Endothelial cell of umbilical vein (primary cell): ENCODE results near the gene TIMM17B. TPM values are rescaled to one million over a fixed set of nuclear protein-coding genes. Genes with fewer than 3 reads are reported as not detected.

Experiments
- BruUV-seq: library from RNA; stranded (reverse); fragments of 400-500 nt; replicated peaks from 2 replicates; lab custom pipeline; 2021; lab: Mats Ljungman, UMichigan
- CTCF ChIA-PET: fragments of 300-600, 350-600 bp; sonication (Branson Sonifier 250); formaldehyde crosslinking; loops from one replicate; lab custom pipeline; 2021; ENCODE audit warnings: antibody characterized with exemption, inconsistent platforms; lab: Charles Lee
- POLR2A ChIA-PET: fragments of 300-600, 350-600 bp; sonication (Branson Sonifier 250); formaldehyde crosslinking; loops from one replicate; lab custom pipeline; 2021; ENCODE audit warnings: antibody characterized with exemption, inconsistent platforms; lab: Charles Lee
- DNase-seq: peaks from one replicate; pipeline ENCODE4 v3.0.0-alpha.2; 2011; ENCODE audit warnings: low read depth, low spot score
- FAIRE-seq: peaks from 2 replicates; lab custom pipeline; 2011; peaks lifted over from hg19 to GRCh38; lab: Jason Lieb, UNC
- H2AFZ ChIP-seq: 2 replicates; pipeline ENCODE4 v1.6.0; 2012; ENCODE audit warnings: low read depth, low read length, control low read depth, inconsistent platforms
- H3K27ac ChIP-seq: 2 replicates; pipeline ENCODE4 v1.5.1; 2011; ENCODE audit warnings: low read depth, mild to moderate bottlenecking, control low read depth, low read length, moderate library complexity; ENCODE audit not compliant: insufficient read depth
- H3K27me3 ChIP-seq, 2 experiments: 2 replicates each; pipeline versions ENCODE4 v1.6.0 to v1.6.1; 2011; ENCODE audit warnings: low read length in 2 of 2, mixed read lengths in 1 of 2; ENCODE audit not compliant: control insufficient read depth in 2 of 2, insufficient read depth in 2 of 2
- H3K36me3 ChIP-seq, 2 experiments: 2 replicates in 1 of 2; 3 replicates in 1 of 2; pipeline ENCODE4 v1.5.1; 2011; ENCODE audit warnings: low read length in 2 of 2, mild to moderate bottlenecking in 1 of 2, moderate library complexity in 1 of 2; ENCODE audit not compliant: control insufficient read depth in 2 of 2, insufficient read depth in 2 of 2; ENCODE audit errors: extremely low read depth in 1 of 2
- H3K4me1 ChIP-seq: 3 replicates; pipeline ENCODE4 v1.5.1; 2011; ENCODE audit warnings: mild to moderate bottlenecking, low read length; ENCODE audit not compliant: control insufficient read depth, insufficient read depth; ENCODE audit errors: extremely low read depth
- H3K4me2 ChIP-seq: 2 replicates; pipeline ENCODE4 v1.6.1; 2011; ENCODE audit warnings: low read length, control low read depth, mixed read lengths; ENCODE audit not compliant: insufficient read depth
- H3K4me3 ChIP-seq, 3 experiments: fragments of 200-600 bp in 1 of 3; sonication (generic), shearing (Covaris generic) in 1 of 3; replicated peaks in 1 of 3; 2 replicates each; pipeline ENCODE4 v1.5.1; 2011 to 2016; ENCODE audit warnings: control low read depth in 3 of 3, low read length in 3 of 3, mild to moderate bottlenecking in 2 of 3, inconsistent platforms in 1 of 3, low read depth in 1 of 3, moderate library complexity in 1 of 3; ENCODE audit not compliant: insufficient read depth in 1 of 3
- H3K79me2 ChIP-seq: 2 replicates; pipeline ENCODE4 v1.6.0; 2012; ENCODE audit warnings: low read length, inconsistent platforms; ENCODE audit not compliant: control insufficient read depth, insufficient read depth
- H3K9ac ChIP-seq: replicated peaks from 2 replicates; pipeline ENCODE3; 2011; ENCODE audit warnings: low read length, control low read depth; ENCODE audit not compliant: insufficient read depth; ENCODE audit errors: extremely low read depth
- H3K9me1 ChIP-seq: replicated peaks from 3 replicates; pipeline ENCODE4 v1.6.0; 2011; ENCODE audit warnings: mild to moderate bottlenecking, low read length; ENCODE audit not compliant: control insufficient read depth, insufficient read depth; ENCODE audit errors: extremely low read depth
- H3K9me3 ChIP-seq: replicated peaks from 2 replicates; pipeline ENCODE4 v1.5.1; 2012; ENCODE audit warnings: low read length, inconsistent platforms; ENCODE audit not compliant: control insufficient read depth, insufficient read depth
- H4K20me1 ChIP-seq: replicated peaks from 2 replicates; pipeline ENCODE3; 2011; ENCODE audit warnings: mild to moderate bottlenecking, low read length; ENCODE audit not compliant: control insufficient read depth, insufficient read depth; ENCODE audit errors: extremely low read depth
- EZH2 ChIP-seq: IDR thresholded peaks from 2 replicates; pipeline ENCODE4 v1.6.1; 2012; ENCODE audit warnings: borderline replicate concordance, low read depth, mild to moderate bottlenecking, moderate library complexity, low read length, inconsistent platforms; ENCODE audit not compliant: severe bottlenecking
- GATA2 ChIP-seq: IDR thresholded peaks from 2 replicates; pipeline ENCODE4 v1.7.0; 2011; ENCODE audit warnings: low read depth, mild to moderate bottlenecking, moderate library complexity, mixed read lengths, low read length; ENCODE audit not compliant: insufficient read length, insufficient read depth
- POLR2AphosphoS5 ChIP-seq: IDR thresholded peaks from 2 replicates; pipeline ENCODE4 v1.6.1; 2012; ENCODE audit warnings: low read depth, mild to moderate bottlenecking, control low read depth, low read length, moderate library complexity; ENCODE audit not compliant: insufficient read depth
- dilution Hi-C: fragments of 300-500 bp; cut with MboI; formaldehyde crosslinking; loops from one replicate; pipeline ENCODE4 v1.15.0; 2019; ENCODE audit warnings: low sequenced_read_pairs; ENCODE audit not compliant: extremely low pct_ligation_motif_present
- intact Hi-C: fragments of 100-400 bp; cut with micrococcal nuclease; formaldehyde crosslinking; loops from one replicate; pipeline ENCODE4 v1.10.0; 2022
- polyA plus RNA-seq, 4 experiments: library from polyadenylated mRNA; depleted of rRNA in 3 of 4; stranded (reverse) in 3 of 4; unstranded in 1 of 4; fragments of >200 nt; gene quantifications; 2 replicates each; pipeline versions ENCODE4 v1.2.1 to v1.2.3, GENCODE V29; 2011 to 2012; ENCODE audit warnings: missing spikeins in 1 of 4
- total RNA-seq: library from RNA; stranded (reverse); gene quantifications from 2 replicates; pipeline ENCODE4 v1.2.3, GENCODE V29; 2021
- TF ChIP-seq, protein P1 (sequence below): IDR thresholded peaks from 2 replicates; pipeline ENCODE4 v1.6.1; 2011; ENCODE audit not compliant: insufficient read depth, insufficient read length
- TF ChIP-seq, protein P2 (sequence below), 2 donors: IDR thresholded peaks; 1 replicate in 1 of 2; 2 replicates in 1 of 2; pipeline ENCODE4 v1.5.1; 2011; ENCODE audit warnings: low read length in 2 of 2, mild to moderate bottlenecking in 2 of 2, moderate library complexity in 2 of 2, control low read depth in 1 of 2, inconsistent platforms in 1 of 2, low read depth in 1 of 2; ENCODE audit not compliant: insufficient read depth in 1 of 2; ENCODE audit errors: extremely low read depth in 1 of 2

TIMM17B gene
- total and polyA plus RNA-seq, 2 donors (not counting 3 experiments of a cell fraction or from before 2014, with no cell fraction given) = 36.0 to 73.1 TPM

DNA sequence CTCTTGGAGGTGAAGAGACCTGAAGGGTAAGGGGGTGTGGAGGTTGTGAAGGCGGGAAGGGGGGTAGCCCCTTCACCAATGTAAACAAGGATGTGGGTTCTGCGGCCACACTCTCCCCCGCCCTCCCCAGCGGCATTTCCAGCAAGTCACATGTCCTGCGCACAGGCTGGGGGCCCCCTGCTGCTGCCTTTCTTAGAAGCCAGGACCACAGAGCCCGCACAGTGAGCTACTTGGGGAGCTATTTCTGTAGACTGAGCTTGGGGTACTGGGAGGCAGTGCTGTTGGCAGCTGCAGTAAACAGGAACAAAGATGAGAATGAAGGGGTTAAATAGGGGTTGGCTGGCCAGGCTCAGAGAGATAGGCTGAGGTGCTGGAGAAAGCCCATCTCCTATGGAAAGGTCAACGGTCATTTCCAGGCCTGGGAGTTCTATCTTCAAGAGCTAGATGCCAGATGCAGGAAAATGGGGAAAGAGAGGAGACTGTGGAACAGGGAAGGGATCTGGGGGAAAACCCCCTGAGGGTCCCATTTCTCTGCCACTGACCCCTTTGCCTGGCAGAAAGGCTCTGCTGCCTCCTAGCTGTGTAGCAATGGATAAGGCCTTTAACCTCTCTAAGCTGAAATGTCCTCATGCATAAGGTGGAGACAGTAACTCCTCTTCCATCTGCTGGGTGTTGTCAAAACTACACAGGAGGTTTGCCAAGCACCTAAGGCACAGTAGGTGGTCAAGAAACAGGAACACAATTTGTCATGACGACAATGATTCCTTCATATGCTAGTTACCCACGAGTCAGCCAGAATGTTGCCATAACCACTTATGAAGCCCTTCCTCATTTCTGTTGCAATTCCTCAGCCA, 39.7 kb upstream of the TIMM17B start:
- H4K20me1 ChIP-seq = no peaks in the 10 kb centered on the region
- no peak for FAIRE-seq

More for the DNA sequence above, 39.7 kb upstream of the TIMM17B start:
- no peaks in the 10 kb centered on the region for H3K4me1 ChIP-seq
- ChIA-PET CTCF (no interaction called here), POLR2A (no interaction called here)
- no peak for TF ChIP-seq GATA2
- TF ChIP-seq POLR2AphosphoS5 = no peak
- no peak for TF ChIP-seq EZH2
- TF ChIP-seq, protein P1, sequence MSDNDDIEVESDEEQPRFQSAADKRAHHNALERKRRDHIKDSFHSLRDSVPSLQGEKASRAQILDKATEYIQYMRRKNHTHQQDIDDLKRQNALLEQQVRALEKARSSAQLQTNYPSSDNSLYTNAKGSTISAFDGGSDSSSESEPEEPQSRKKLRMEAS = no peak
- TF ChIP-seq, protein P2, sequence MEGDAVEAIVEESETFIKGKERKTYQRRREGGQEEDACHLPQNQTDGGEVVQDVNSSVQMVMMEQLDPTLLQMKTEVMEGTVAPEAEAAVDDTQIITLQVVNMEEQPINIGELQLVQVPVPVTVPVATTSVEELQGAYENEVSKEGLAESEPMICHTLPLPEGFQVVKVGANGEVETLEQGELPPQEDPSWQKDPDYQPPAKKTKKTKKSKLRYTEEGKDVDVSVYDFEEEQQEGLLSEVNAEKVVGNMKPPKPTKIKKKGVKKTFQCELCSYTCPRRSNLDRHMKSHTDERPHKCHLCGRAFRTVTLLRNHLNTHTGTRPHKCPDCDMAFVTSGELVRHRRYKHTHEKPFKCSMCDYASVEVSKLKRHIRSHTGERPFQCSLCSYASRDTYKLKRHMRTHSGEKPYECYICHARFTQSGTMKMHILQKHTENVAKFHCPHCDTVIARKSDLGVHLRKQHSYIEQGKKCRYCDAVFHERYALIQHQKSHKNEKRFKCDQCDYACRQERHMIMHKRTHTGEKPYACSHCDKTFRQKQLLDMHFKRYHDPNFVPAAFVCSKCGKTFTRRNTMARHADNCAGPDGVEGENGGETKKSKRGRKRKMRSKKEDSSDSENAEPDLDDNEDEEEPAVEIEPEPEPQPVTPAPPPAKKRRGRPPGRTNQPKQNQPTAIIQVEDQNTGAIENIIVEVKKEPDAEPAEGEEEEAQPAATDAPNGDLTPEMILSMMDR (IDR thresholded peaks at IDR 0.05; ENCODE audit: extremely low read depth in 1 of 2, insufficient read depth in 1 of 2, low read depth in 1 of 2, low read length in 2 of 2) = no peak
- peaks cover 26% of the 10 kb centered on the region for H3K79me2 ChIP-seq
- H3K9me3 ChIP-seq = no peaks in the 10 kb centered on the region
- H3K9me1 ChIP-seq = no peaks in the 10 kb centered on the region
- no peak overlapping the region for H3K9ac ChIP-seq
- no TSS peak for BruUV-seq
- no peak overlapping the region for H3K4me3 ChIP-seq
- peaks cover 3 to 21% of the 10 kb centered on the region in 2 experiments for H3K36me3 ChIP-seq
- dilution Hi-C loops = no loop called here
- no peak overlapping the region for H3K27ac ChIP-seq
- intact Hi-C loops = no loop called here
- H3K4me2 ChIP-seq = no peak overlapping the region
- no peak for DNase-seq
- H2AFZ ChIP-seq = no peak overlapping the region
- H3K27me3 ChIP-seq = no peaks in the 10 kb centered on the region
